Measurements from ENCODE around the gene TFAP2E.

DNA sequence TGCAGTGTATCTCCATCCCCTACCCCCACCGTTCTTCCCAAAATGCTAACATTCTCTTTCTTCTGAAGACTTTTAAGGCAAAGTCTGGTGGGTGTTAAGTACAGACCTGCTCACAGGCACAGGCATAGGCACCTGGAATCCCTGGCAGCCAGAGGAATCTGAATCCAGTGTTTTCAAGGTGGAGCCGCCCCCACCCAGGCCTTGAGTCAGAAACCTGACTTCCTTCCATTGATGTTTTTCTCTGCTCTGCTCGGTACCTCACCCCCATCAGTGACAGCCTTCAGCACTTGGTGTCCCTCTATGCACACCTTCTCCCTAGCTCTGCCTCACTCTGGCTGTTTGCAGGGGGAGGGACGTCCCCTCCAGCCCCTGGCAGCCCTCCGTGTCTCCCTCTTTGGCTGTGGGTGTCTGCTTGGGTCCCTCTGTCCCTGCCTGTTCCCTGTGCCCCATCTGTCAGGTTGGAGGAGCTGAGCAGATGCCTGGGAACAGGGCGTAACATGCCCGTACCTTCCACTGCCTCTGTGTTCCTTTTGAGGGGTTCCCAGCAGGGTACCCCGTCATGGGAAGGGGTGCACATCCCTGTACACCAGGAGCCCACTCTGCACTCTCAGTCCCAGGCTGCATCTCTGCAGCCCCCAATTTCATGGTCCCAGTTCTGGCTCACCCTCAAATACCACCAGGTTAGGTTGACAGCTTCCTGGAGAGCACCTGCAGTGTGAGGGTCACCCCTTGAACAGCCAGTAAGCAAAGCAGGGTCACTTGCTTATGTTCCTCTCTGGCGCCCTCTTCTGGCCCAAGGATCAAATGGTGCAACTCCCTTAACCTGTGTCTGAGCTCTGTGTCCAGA lies 8.9 kb upstream of the TFAP2E start:
- no peak for TF ChIP-seq TARDBP (IDR thresholded peaks at IDR 0.05)
- TF ChIP-seq CTBP1 (IDR thresholded peaks at IDR 0.05; ENCODE audit: borderline replicate concordance): no peak
- TF ChIP-seq SP1 (IDR thresholded peaks at IDR 0.05): no peak
- TF ChIP-seq L3MBTL2 (conservative IDR thresholded peaks at IDR 0.05): no peak
- TF ChIP-seq PKNOX1 (IDR thresholded peaks at IDR 0.05): no peak
- no peak for TF ChIP-seq LEF1 (IDR thresholded peaks at IDR 0.05; ENCODE audit: borderline replicate concordance)
- TF ChIP-seq FOXM1 (IDR thresholded peaks at IDR 0.05; ENCODE audit: borderline replicate concordance): no peak
- TF ChIP-seq FOXA1 (IDR thresholded peaks at IDR 0.05): no peak
- TF ChIP-seq FOXK2 (IDR thresholded peaks at IDR 0.05): no peak

Measured in HEK293T (cell line).